Jurkat, Clone E6-1 (cell line): ENCODE measurements around the gene TH.

ENCODE experiments used
- DNase-seq: peaks from one replicate; pipeline ENCODE4 v3.0.0-alpha.2; 2011; ENCODE audit warnings: low read depth, low spot score
- H3K4me3 ChIP-seq: 2 replicates; pipeline ENCODE4 v1.5.1; 2011; ENCODE audit warnings: mild to moderate bottlenecking, low read length, control low read depth, moderate library complexity

TH gene

DNA sequence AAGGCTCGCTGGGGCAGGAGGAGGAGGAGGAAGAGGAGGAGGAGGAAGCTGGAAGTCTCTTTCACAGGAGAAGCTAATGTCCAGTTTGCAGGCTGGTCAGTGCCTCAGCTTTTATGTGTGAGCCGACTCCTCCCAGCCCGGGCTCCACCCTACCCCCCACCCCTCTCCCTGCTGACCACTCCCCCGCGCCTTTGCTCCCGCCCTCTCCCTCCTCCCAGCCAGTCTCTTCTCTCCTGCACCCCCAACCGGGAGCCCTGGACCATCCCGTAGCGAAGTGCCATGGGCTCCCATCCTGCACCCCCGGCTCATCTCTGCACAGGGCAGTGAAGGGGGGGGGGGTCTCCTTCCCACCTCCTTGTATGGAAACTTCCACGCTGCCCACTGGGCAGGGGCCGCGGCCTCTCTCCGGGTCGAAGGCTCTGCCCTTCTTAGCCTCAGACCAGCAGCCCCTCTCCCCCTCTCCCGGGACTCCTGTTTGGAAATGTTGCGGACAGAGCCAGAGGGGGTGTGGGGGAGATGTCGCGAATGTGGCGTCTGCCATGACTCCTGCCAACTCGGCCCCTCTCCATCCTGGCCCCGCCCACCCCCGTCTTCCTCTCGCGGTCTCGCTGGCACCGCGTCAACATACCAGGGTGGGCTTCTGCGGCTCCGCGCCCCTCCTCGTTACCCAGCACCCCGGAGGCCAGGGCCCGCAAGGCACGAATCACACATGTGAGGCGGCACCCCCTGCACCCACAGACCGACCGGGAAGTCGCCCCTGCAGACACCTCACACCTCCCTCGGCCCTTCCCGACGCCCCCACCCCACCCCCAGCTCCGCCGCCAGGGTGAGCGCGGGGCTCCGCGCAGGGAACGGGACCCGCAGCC, 34.2 kb downstream of the TH start:
- DNase-seq = no peak
- H3K4me3 ChIP-seq = no peak overlapping the region

DNA sequence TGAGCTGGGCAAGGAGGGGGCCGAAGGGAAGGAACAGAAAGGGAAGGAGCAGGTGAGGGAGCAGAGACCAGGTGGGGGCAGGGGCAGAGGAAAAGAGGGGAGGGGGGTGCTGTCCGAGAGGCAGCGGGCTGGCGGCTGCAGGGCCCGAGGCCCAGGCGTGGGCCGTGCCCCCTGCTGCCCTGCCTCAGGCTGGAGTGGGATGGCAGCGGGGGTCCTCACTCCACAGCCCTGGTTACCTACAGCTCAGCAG, 34.7 kb downstream of the TH start:
- DNase-seq = no peak
- H3K4me3 ChIP-seq = no peak overlapping the region

DNA sequence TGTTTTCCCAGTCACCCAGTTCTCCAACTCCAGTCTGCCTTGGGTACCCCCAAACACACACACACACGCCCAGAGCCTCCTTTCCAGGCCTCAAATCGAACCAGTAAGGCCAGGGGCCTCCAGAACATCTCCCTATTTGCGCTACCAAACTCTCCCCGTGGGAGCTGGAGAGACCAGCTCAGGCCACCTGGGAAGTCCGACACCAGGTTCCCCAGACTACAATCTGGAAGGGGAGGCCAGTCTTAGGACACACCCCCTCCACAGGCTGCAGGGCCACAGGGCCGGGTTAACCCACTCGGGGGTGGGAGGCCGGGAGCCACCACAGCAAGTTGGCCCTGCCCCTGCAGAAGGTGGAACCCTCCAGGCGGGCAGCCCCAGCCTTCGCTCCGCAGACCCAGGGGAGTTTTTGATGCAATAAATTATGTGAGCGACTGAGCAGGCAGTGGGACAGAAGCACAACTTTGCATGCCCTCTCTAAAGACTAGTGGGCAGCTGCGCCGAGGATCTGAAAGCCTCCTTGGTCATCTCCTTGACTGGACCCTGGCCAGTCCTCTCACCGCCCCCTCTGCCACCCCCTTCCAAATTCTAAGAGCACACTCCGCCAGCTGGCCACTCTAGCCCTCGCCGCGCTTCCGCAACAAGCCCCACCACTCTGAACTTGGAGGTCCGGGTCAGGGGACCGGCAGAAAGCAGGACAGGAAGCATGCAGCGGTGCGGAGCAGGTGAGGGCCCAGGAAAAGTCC, 35.2 kb downstream of the TH start:
- no peak for DNase-seq
- no peak overlapping the region for H3K4me3 ChIP-seq

- no peak for DNase-seq
- no peak overlapping the region for H3K4me3 ChIP-seq
Observed at GRCh38 chr11:2135648-2136201, 35.9 kb downstream of the TH start.

- DNase-seq = no peak
- H3K4me3 ChIP-seq = no peak overlapping the region
Observed at GRCh38 chr11:2135018-2135569, 36.5 kb downstream of the TH start.

DNA sequence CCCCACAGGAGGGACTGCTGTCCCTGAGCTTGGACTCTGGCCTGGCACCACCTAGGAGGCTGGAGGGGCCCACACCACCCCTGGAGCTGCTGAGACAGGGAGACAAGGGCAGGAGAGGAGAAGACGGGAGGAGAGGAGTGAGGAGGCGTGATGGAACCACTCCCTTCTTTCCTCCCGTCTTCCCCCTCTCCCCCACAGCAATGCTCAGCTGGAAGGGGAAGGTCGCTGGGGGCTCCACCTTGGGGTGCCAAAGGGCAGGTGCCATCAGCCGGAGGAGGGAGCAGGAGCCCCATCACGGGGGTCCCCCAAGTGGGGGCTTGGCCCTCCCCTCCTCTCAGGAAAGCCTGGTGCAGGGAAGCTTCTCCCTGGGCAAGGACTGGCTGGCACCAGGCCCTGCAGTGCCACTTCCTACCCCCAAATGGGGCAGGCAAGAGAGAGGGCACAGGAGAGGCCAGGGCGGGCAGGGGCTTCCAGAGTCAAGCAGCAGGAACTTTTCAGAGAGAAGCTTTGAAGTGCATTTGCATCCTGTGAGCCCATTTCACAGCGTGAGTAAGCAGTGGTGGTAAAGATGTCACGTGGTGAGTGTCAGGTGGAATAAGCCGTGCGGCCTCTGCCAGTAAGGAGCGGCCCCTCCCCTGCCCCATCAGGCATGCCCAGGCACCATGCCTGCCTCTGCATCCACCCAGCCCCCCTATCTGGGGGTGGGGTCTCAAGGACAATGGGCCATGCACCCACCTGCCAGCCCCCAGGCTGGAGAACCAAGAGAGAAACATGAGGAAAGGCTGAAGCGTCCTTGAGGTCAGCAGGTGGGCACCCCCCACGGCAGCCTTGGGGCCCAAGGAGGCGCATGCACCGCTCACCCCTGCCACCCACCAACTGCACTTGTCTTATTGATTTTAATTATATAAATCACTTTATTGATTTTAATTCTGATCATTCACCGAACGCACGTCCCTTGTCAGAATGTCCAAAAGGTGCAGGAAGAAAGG, 37.3 kb downstream of the TH start:
- peak; percentile 39 for DNase-seq
- no peak overlapping the region for H3K4me3 ChIP-seq

GRCh38 chr11:2133241-2134021, 38.2 kb downstream of the TH start:
- H3K4me3 ChIP-seq = no peak overlapping the region
- DNase-seq = no peak

GRCh38 chr11:2132874-2133240, 38.8 kb downstream of the TH start:
- no peak for DNase-seq
- no peak overlapping the region for H3K4me3 ChIP-seq

- DNase-seq = no peak
- no peak overlapping the region for H3K4me3 ChIP-seq
Observed at GRCh38 chr11:2132246-2132645, 39.4 kb downstream of the TH start.

- DNase-seq = no peak
Observed at GRCh38 chr11:2131371-2132236, 40.0 kb downstream of the TH start.

DNA sequence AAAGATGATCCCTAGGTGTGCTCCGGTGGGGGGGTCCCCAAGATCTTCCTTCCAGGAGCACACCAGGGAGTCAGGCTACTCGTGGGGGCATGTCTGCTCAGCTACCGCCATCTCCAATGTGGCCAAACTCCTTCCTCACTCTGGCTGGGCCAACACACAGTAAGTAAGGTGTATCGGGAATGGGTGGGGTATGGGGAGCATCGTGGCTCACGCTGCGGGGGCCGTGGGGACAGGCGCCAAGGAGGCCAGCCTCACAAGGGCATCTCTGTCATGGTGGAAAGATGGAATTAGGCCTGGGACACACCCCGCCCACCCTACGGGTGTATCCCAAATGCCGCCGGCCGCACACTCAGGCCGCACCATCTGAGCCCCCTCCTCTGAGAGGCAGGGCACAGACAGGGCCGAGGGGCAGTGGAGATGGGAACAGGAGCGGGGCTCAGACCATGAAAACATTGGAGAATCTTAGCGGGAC, 40.7 kb downstream of the TH start:
- no peak overlapping the region for H3K4me3 ChIP-seq
- DNase-seq = no peak

More at GRCh38 chr11:2131371-2132236, 40.0 kb downstream of the TH start:
- H3K4me3 ChIP-seq = no peak overlapping the region

DNA sequence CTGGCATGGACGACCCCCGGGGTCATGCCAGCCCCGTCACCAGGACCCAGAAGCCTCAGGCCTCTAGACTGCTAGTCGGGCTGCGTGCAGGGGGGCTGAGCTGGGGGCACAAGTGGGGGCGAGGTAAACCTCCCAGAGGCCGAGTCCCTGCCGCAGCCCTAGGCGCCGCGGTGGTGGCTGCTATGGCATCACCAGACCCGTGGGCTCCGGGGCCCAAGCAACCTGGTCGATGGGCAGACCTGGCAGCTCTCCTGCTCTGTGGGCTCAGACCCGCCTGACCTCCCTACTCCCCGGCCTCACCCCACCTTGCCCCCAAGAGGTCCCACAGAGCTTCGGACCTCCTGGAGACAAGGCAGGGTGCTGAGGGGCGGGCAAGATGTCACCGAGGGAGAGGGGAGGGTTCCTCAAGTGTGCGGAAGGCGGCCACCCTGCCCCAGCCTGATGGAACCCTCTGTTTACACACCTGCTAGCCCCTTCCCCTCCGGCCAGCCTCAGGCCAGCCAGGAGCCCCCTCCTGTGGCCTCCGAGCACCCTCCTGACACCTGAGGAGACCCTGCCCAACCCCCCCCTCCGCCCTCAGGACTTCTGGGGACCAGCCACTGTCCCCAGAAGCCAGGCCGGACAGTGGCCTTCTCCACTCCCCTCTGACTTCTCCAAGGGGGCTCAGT, 41.8 kb downstream of the TH start:
- DNase-seq = no peak
- H3K4me3 ChIP-seq = no peak overlapping the region

DNA sequence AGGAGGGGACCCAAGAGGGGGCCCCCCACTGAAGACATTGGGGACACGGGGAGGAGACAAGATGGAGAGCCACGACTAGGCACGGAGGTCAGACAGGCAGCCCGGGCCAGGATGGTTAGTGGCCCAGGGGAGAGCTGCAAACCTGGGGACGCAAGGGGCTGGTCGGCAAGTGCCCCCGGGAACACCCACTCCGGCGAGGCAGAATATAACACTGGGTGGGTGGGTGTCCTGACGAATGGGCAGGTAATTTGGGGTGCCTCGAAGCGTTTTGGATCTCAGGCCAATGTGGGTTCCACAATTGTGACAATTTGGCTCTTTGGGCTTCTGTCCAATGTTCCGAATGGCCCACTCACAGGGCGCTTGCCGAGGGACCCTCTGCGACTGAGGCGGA, 42.3 kb downstream of the TH start:
- H3K4me3 ChIP-seq = no peak overlapping the region
- no peak for DNase-seq

- no peak for DNase-seq
- no peak overlapping the region for H3K4me3 ChIP-seq
Observed at GRCh38 chr11:2128511-2129307, 42.9 kb downstream of the TH start.

DNA sequence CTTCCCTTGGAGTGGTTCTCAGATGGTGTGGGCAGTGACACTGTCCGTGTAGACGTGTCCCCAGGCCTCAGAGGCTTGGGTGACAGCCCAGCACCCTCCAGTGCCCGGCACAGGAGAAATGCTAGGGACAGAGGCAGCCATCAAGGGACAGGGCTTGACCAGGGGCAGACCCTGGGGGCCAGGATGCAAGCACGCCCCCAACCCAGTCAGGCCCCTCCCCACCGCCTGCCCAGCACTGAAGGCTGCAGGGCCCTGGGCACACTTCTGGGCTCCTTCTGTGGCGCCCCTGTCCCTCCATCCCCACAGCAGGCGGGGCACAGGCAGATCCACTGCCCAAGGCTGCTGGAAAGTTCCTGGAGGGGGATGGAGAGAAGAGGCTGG, 43.5 kb downstream of the TH start:
- H3K4me3 ChIP-seq = no peak overlapping the region
- no peak for DNase-seq

- no peak for DNase-seq
- H3K4me3 ChIP-seq = no peak overlapping the region
Observed at GRCh38 chr11:2127482-2128129, 44.0 kb downstream of the TH start.
